Activated CD4-positive, alpha-beta T cell treated with anti-CD3 and anti-CD28 coated beads, Interleukin-2, Interleukin-4, amounts not matched to agents 100 ng/mL and 50 ng/mL, durations not matched to agents 16 hours and 8 hours (primary cell): ENCODE results near the gene TRPM1.
"Not testable (repeated sequence)": the region's sequence is repeated elsewhere in the genome, so short reads cannot be mapped to it uniquely, and the experiment has no call there.

Source experiments
- DNase-seq: peaks from one replicate; pipeline ENCODE4 v3.0.0-alpha.2; 2020; ENCODE audit warnings: low spot score

TRPM1 gene

GRCh38 chr15:31116423-31117030 is 15.0 kb upstream of the TRPM1 start:
- DNase-seq, result no peak

- no peak for DNase-seq
Observed at GRCh38 chr15:31111091-31111647, 9.6 kb upstream of the TRPM1 start.

GRCh38 chr15:31108836-31109235 is 7.3 kb upstream of the TRPM1 start:
- no peak for DNase-seq

DNA sequence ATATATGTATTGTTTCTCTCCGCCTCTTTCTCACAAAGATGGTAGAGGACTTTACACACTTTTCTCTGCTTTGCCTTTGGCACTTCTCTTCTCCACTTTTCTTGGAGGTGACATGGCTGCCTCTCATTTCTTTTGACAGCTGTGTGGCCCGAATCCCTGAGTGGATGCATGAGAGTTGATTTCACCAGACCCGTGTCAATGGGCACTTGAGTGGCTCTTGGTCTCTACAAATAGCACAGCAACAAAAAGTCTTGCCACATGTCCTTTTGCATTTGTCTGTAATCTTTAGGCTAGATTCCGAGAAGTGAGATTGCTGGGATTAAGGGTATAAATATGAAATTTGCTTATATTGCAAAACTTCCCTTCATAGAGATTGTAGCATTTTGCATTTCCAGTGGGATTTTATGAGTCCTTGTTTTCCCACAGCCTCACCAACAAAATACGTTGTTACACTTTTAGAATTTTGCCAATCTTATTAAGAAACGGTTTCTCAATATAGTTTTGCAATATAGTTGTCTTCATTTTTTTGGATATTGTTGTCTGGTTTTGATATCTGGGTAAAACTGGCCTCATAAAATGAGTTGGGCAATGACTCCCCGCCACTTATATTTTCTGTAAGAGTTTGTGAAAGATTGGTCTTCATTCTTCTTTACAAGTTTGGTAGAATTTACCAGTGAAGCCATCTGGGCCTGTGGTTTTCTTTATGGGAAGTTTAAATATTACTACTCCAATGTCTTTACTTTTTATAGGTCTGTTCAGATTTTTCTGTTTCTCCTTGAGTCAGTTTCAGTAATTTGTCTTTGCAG is 5.2 kb upstream of the TRPM1 start:
- no peak for DNase-seq

DNA sequence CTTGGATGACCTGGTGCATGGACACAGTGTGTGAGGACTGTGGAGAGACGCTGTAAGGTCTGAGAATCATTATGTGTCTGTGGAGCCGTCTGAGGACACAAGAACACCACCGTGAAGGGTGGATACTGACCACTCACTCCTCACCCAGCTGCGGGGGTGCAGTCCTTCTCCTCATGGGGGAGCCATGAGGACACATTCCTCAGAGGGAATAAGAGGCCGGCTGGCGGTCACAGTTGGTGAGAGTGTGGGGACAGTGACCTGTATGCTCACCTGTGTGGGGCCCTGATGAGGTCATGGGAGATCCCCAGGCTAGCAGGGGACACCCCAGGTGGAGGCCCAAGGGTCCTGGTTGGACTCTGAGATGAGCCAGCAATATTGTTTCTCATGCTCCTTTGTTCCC is 2.5 kb upstream of the TRPM1 start:
- no peak for DNase-seq

GRCh38 chr15:31102374-31103342 is 1.1 kb upstream of the TRPM1 start:
- no peak for DNase-seq

DNA sequence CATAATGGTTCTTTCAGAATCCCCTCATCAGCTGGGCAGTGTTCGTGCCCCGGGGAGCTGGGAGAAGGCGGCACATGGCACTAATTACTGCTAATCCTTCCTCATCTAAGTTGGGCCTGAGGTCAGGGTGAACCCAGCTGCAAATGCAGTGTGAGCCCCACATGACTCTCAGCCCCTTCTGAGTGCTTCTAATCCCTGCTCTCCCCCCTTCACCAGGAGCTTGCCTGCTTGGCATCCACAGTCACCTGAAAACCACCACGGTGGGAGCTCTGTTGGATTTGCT is 455 bp upstream of the TRPM1 start:
- no peak for DNase-seq

DNA sequence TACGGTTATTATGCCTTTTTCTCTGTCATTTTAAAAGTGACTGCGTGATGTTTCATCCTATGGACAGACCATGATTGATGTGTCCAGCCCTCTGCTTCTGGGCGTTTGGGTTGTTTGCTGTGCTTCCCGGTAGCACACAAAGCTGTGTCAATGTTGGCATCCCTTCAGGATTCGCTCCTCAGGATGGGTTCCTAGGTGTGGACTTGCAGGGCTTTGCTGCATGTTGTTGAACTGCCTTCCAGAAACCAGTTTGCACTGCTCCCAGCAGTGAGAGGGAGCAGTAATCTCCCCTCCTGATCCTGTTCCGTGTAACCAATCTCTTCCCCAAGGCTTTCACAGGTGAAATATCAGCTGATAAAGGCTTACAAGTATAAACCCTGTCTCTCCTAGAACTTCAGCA is 787 bp downstream of the TRPM1 start:
- DNase-seq, result no peak

GRCh38 chr15:31098953-31099740 is 2.4 kb downstream of the TRPM1 start:
- DNase-seq, result no peak

GRCh38 chr15:31098491-31098917 is 3.0 kb downstream of the TRPM1 start:
- DNase-seq, result no peak

DNA sequence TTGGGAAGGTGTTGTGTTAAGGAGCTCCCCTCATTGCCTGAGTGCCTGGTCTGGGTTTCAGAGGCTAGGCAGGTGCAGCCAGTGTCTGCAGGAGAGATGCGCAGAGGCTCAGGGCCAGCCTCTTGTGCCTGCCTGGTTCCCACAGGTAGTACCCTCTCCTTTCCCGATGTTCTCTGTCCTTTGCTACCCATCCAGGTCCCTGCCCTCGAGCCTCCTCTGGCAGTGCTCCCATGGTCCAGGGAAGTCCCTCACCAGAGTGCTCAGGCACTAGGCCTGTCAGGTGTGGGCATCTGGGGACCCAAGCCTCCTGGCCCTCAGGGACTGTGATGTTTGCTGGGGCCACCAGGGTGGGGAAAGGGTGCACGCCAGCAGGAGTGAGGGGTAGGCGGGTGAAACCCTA is 5.0 kb downstream of the TRPM1 start:
- no peak for DNase-seq

- DNase-seq, result no peak
Observed at GRCh38 chr15:31091481-31091880, 10.0 kb downstream of the TRPM1 start.

DNA sequence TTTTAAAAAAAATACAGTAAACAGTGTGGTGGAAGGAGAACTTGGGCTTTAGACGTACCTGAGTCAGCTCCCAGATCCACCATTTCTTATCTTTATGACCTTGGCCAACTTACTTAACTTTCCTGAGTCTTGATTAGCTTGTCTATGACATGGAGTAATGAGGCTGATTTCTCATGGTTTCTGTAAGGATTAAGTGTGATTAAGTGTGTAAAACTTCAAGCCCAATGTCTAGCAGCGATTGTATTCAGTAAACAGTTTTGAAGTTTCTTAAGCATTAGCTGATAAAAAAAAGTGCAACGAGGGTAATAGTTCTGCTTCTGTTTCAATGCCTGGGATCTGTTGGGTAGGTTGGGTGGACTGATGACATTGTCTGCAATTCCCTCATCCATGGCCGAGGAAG is 10.8 kb downstream of the TRPM1 start:
- DNase-seq, result no peak

GRCh38 chr15:31089368-31090047 is 12.0 kb downstream of the TRPM1 start:
- no peak for DNase-seq

GRCh38 chr15:31088672-31089367 is 12.7 kb downstream of the TRPM1 start:
- DNase-seq, result no peak

- not testable (repeated sequence) for DNase-seq
Observed at GRCh38 chr15:31088041-31088440, 13.5 kb downstream of the TRPM1 start.

- no peak for DNase-seq
Observed at GRCh38 chr15:31086344-31086743, 15.2 kb downstream of the TRPM1 start.

- DNase-seq, result no peak
Observed at GRCh38 chr15:31085359-31085758, 16.2 kb downstream of the TRPM1 start.

DNA sequence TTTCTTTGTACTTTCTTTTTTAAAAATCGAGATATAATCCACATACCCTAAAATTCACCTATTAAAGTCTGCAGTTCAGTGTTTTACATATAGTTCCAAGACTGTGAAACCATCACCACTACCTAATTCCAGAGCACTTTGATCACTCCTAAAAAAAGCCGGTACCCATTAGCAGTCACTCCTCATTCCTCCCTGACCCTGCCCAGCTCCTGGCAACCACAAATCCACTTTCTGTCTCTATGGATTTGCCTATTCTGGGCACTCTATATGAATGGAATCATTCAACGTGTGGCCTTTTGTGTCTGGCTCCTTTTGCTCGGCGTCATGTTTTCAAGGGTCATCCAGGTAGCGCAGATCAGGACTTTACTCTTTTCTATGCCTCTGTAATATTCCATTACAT is 17.3 kb downstream of the TRPM1 start:
- DNase-seq, result no peak

GRCh38 chr15:31083370-31083780 is 18.1 kb downstream of the TRPM1 start:
- no peak for DNase-seq
